Measurements from ENCODE around the gene SMAP1. TPM values are rescaled to one million over a fixed set of nuclear protein-coding genes. Genes with fewer than 3 reads are reported as not detected.

SMAP1 gene
- total RNA-seq, 1 donor from 2014 or later = 32.1 TPM

- H3K27ac ChIP-seq (replicated peaks) = no peak overlapping the region
- intact Hi-C loops (cut with micrococcal nuclease) = no loop called here
- H3K27me3 ChIP-seq (ENCODE audit: low read depth) = no peaks in the 10 kb centered on the region
- H3K36me3 ChIP-seq = no peaks in the 10 kb centered on the region
- no peak for DNase-seq
- peaks cover 16% of the 10 kb centered on the region for H3K4me1 ChIP-seq
- H3K4me3 ChIP-seq = no peak overlapping the region
- no peaks in the 10 kb centered on the region for H3K9me3 ChIP-seq (replicated peaks)
- TF ChIP-seq CTCF (IDR thresholded peaks at IDR 0.05; ENCODE audit: borderline replicate concordance) = no peak
Measured at GRCh38 chr6:70724524-70724923, 56.8 kb downstream of the SMAP1 start.

GRCh38 chr6:70725817-70726415, 58.2 kb downstream of the SMAP1 start:
- no peak for TF ChIP-seq CTCF (IDR thresholded peaks at IDR 0.05; ENCODE audit: borderline replicate concordance)
- DNase-seq = no peak
- Histone ChIP-seq H3K27ac (replicated peaks) (no peak overlapping the region), H3K4me1 (peaks cover 30% of the 10 kb centered on the region), H3K36me3 (no peaks in the 10 kb centered on the region), H3K27me3 (ENCODE audit: low read depth) (no peaks in the 10 kb centered on the region), H3K4me3 (no peak overlapping the region), H3K9me3 (replicated peaks) (no peaks in the 10 kb centered on the region)
- intact Hi-C loops (cut with micrococcal nuclease) = no loop called here

- Histone ChIP-seq H3K27ac (replicated peaks) (no peak overlapping the region), H3K27me3 (ENCODE audit: low read depth) (no peaks in the 10 kb centered on the region), H3K36me3 (peaks cover 23% of the 10 kb centered on the region), H3K4me3 (no peak overlapping the region), H3K4me1 (peaks cover 38% of the 10 kb centered on the region), H3K9me3 (replicated peaks) (no peaks in the 10 kb centered on the region)
- TF ChIP-seq CTCF (IDR thresholded peaks at IDR 0.05; ENCODE audit: borderline replicate concordance) = no peak
- no peak for DNase-seq
- intact Hi-C loops (cut with micrococcal nuclease) = no loop called here
Measured at GRCh38 chr6:70734381-70734780, 66.7 kb downstream of the SMAP1 start.

GRCh38 chr6:70734979-70735378, 67.3 kb downstream of the SMAP1 start:
- no peak for TF ChIP-seq CTCF (IDR thresholded peaks at IDR 0.05; ENCODE audit: borderline replicate concordance)
- no peaks in the 10 kb centered on the region for H3K27me3 ChIP-seq (ENCODE audit: low read depth)
- H3K4me3 ChIP-seq = no peak overlapping the region
- H3K27ac ChIP-seq (replicated peaks) = no peak overlapping the region
- peaks cover 33% of the 10 kb centered on the region for H3K4me1 ChIP-seq
- H3K36me3 ChIP-seq = peaks cover 23% of the 10 kb centered on the region
- intact Hi-C loops (cut with micrococcal nuclease) = no loop called here
- DNase-seq = no peak
- H3K9me3 ChIP-seq (replicated peaks) = no peaks in the 10 kb centered on the region

GRCh38 chr6:70735513-70735912, 67.8 kb downstream of the SMAP1 start:
- Histone ChIP-seq H3K4me3 (no peak overlapping the region), H3K9me3 (replicated peaks) (no peaks in the 10 kb centered on the region), H3K4me1 (peaks cover 28% of the 10 kb centered on the region), H3K27me3 (ENCODE audit: low read depth) (no peaks in the 10 kb centered on the region), H3K36me3 (peaks cover 23% of the 10 kb centered on the region), H3K27ac (replicated peaks) (no peak overlapping the region)
- TF ChIP-seq CTCF (IDR thresholded peaks at IDR 0.05; ENCODE audit: borderline replicate concordance) = no peak
- intact Hi-C loops (cut with micrococcal nuclease) = no loop called here
- DNase-seq = no peak

Measured in left ventricle myocardium inferior (tissue), 1 donor.